GM12878 (cell line): Measurements from ENCODE around the gene DES. TPM values are rescaled to one million over a fixed set of nuclear protein-coding genes. Genes with fewer than 3 reads are reported as not detected.

Experiments
- ATAC-seq: fragments of 200-7000 bp; cut with Tn5 transposase; 3 replicates; pipeline ENCODE4 v1.9.1; 2020; ENCODE audit warnings: mild to moderate bottlenecking, moderate library complexity
- BruUV-seq: library from RNA; stranded (reverse); fragments of 400-500 nt; replicated peaks from 2 replicates; lab custom pipeline; 2021; lab: Mats Ljungman, UMichigan
- CTCF ChIA-PET: fragments of 300-600 bp; sonication (Branson Sonifier 250); formaldehyde crosslinking; extraction: SDS; loops from one replicate; lab custom pipeline; 2021; ENCODE audit warnings: inconsistent platforms; lab: Yijun Ruan, JAX
- POLR2A ChIA-PET: fragments of 350-600 bp; formaldehyde crosslinking; extraction: SDS; loops from one replicate; lab custom pipeline; 2021; ENCODE audit warnings: inconsistent platforms; lab: Charles Lee
- RAD21 ChIA-PET: fragments of 300-600 bp; sonication (Branson Sonifier 250); formaldehyde crosslinking; loops from one replicate; lab custom pipeline; 2023; ENCODE audit warnings: antibody characterized with exemption; ENCODE audit not compliant: unreplicated experiment; lab: Charles Lee
- SMC1A ChIA-PET: fragments of 300-600 bp; sonication (Branson Sonifier 250); formaldehyde crosslinking; loops from one replicate; lab custom pipeline; 2023; ENCODE audit not compliant: unreplicated experiment, uncharacterized antibody; lab: Charles Lee
- DNase-seq: peaks from one replicate; pipeline ENCODE4 v3.0.0-alpha.2; 2011; ENCODE audit warnings: low read depth, low spot score
- FAIRE-seq: peaks from 3 replicates; lab custom pipeline; 2011; peaks lifted over from hg19 to GRCh38; lab: Jason Lieb, UNC
- H2AFZ ChIP-seq: 2 replicates; pipeline ENCODE4 v1.6.0; 2011; ENCODE audit warnings: low read depth, low read length, control low read depth; ENCODE audit not compliant: control insufficient read depth
- H3K27ac ChIP-seq: 2 replicates; pipeline ENCODE4 v1.5.1; 2011; ENCODE audit warnings: control low read depth; ENCODE audit not compliant: control insufficient read depth, insufficient read depth
- H3K27me3 ChIP-seq, 2 experiments: replicated peaks in 1 of 2; 2 replicates each; pipeline versions ENCODE4 v1.6.0 to v1.6.1; 2011; ENCODE audit warnings: low read length in 1 of 2; ENCODE audit not compliant: control insufficient read depth in 2 of 2, insufficient read depth in 2 of 2
- H3K36me3 ChIP-seq, 2 experiments: 2 replicates each; pipeline ENCODE4 v1.5.1; 2011; ENCODE audit warnings: low read length in 1 of 2; ENCODE audit not compliant: control insufficient read depth in 2 of 2, insufficient read depth in 2 of 2
- H3K4me1 ChIP-seq: 2 replicates; pipeline ENCODE4 v1.6.1; 2011; ENCODE audit warnings: mild to moderate bottlenecking, low read length, moderate library complexity, mixed read lengths; ENCODE audit not compliant: control insufficient read depth, insufficient read depth
- H3K4me2 ChIP-seq: 2 replicates; pipeline ENCODE4 v1.6.0; 2011; ENCODE audit warnings: control low read depth; ENCODE audit not compliant: control insufficient read depth, insufficient read depth
- H3K4me3 ChIP-seq: fragments of 200-600 bp; sonication (generic); 2 replicates; pipeline ENCODE4 v1.5.1; 2016
- H3K79me2 ChIP-seq: 2 replicates; pipeline ENCODE4 v1.6.0; 2011; ENCODE audit warnings: low read length; ENCODE audit not compliant: control insufficient read depth, insufficient read depth
- H3K9ac ChIP-seq: 2 replicates; pipeline ENCODE4 v1.8.0; 2011; ENCODE audit warnings: low read length, control low read depth, mixed read lengths; ENCODE audit not compliant: control insufficient read depth, insufficient read depth
- H3K9me3 ChIP-seq: replicated peaks from 3 replicates; pipeline ENCODE4 v1.5.1; 2011; ENCODE audit warnings: mild to moderate bottlenecking, low read length; ENCODE audit not compliant: control insufficient read depth, insufficient read depth
- H4K20me1 ChIP-seq: 2 replicates; pipeline ENCODE4 v1.6.0; 2011; ENCODE audit not compliant: control insufficient read depth, insufficient read depth
- BMI1 ChIP-seq: fragments of 450-650 bp; IDR thresholded peaks from 2 replicates; pipeline ENCODE4 v1.6.1; 2016; ENCODE audit warnings: mild to moderate bottlenecking, moderate library complexity, borderline replicate concordance
- CHD2 ChIP-seq: IDR thresholded peaks from 2 replicates; pipeline ENCODE4 v1.6.1; 2011; ENCODE audit warnings: low read depth, low read length, improper control_type of control experiment, borderline replicate concordance
- DPF2 ChIP-seq: fragments of 450-650 bp; IDR thresholded peaks from 2 replicates; pipeline ENCODE4 v1.6.1; 2017; ENCODE audit warnings: mild to moderate bottlenecking
- EED ChIP-seq: sonication (generic); IDR thresholded peaks from 2 replicates; pipeline ENCODE4 v1.6.1; 2016; ENCODE audit warnings: antibody characterized with exemption, low read depth
- ELK1 ChIP-seq: IDR thresholded peaks from 2 replicates; pipeline ENCODE4 v1.6.1; 2012; ENCODE audit warnings: low read depth, low read length, improper control_type of control experiment
- EP300 ChIP-seq, 2 experiments: fragments of 150-350 bp in 1 of 2; IDR thresholded peaks; 2 replicates each; pipeline ENCODE4 v1.6.1; 2011 to 2012; ENCODE audit warnings: low read depth in 2 of 2, low read length in 2 of 2, borderline replicate concordance in 1 of 2, improper control_type of control experiment in 1 of 2, inconsistent platforms in 1 of 2; ENCODE audit not compliant: control insufficient read depth in 1 of 2
- FOXK2 ChIP-seq: fragments of 450-650 bp; IDR thresholded peaks from 2 replicates; pipeline ENCODE4 v1.6.1; 2017; ENCODE audit warnings: mild to moderate bottlenecking, moderate library complexity
- HDAC2 ChIP-seq: fragments of 200-600 bp; sonication (generic); IDR thresholded peaks from 2 replicates; pipeline ENCODE4 v1.6.1; 2017
- NFYA ChIP-seq: IDR thresholded peaks from 2 replicates; pipeline ENCODE4 v1.6.1; 2011; ENCODE audit warnings: low read depth, mild to moderate bottlenecking, low read length, improper control_type of control experiment, borderline replicate concordance
- RUNX3 ChIP-seq: IDR thresholded peaks from 2 replicates; pipeline ENCODE4 v1.6.1; 2012; ENCODE audit warnings: low read length, inconsistent platforms
- SPI1 ChIP-seq: IDR thresholded peaks from 2 replicates; pipeline ENCODE4 v1.6.1; 2011; ENCODE audit warnings: low read depth, mild to moderate bottlenecking, low read length, moderate library complexity, borderline replicate concordance; ENCODE audit not compliant: insufficient read depth
- SUZ12 ChIP-seq: fragments of 200-600 bp; sonication (generic); IDR thresholded peaks from one replicate; pipeline ENCODE4 v1.6.1; 2018; ENCODE audit warnings: antibody characterized with exemption, mild to moderate bottlenecking; ENCODE audit not compliant: unreplicated experiment
- ZSCAN29 ChIP-seq: fragments of 450-650 bp; IDR thresholded peaks from 2 replicates; pipeline ENCODE4 v1.6.1; 2017; ENCODE audit warnings: mild to moderate bottlenecking, moderate library complexity
- WGBS: methylation state at CpG from one replicate; pipeline ENCODE4 v1.1.6; 2016; ENCODE audit warnings: low lambda C conversion rate; ENCODE audit not compliant: insufficient replicate concordance, insufficient coverage; ENCODE audit errors: missing lambda C conversion rate; 5-methylcytosine and 5-hydroxymethylcytosine counted together
- in situ Hi-C: fragments of 300-500 bp; cut with MboI; formaldehyde crosslinking; loops from 9 replicates; pipeline ENCODE4 v1.14.3; 2018; ENCODE audit warnings: mixed read lengths
- intact Hi-C: fragments of 100-400 bp; cut with micrococcal nuclease; formaldehyde crosslinking; loops from one replicate; pipeline ENCODE4 v1.14.2; 2022; ENCODE audit not compliant: unreplicated experiment
- polyA plus RNA-seq, 11 experiments: library from polyadenylated mRNA; depleted of rRNA in 4 of 11; unstranded in 6 of 11; stranded (reverse) in 5 of 11; fragments of >200 nt; fragmentation: Nextera tagmentation in 4 of 11; fragmentation: Illumina TruSeq in 1 of 11; extraction: Ambion mirVana in 4 of 11; extraction: Trizol in 1 of 11; gene quantifications; 1 replicate in 1 of 11; 2 replicates in 10 of 11; pipeline versions ENCODE4 v1.2.1 to v1.2.3, GENCODE V29; 2011 to 2016; ENCODE audit warnings: inconsistent platforms in 2 of 11, missing spikeins in 2 of 11, low read depth in 1 of 11
- total RNA-seq, 4 experiments: library from RNA; depleted of rRNA in 3 of 4; stranded (reverse); fragments of >200 nt in 3 of 4; fragmentation: Illumina TruSeq in 1 of 4; extraction: Trizol in 1 of 4; gene quantifications; 2 replicates each; pipeline versions ENCODE4 v1.2.1 to v1.2.3, GENCODE V29; 2013 to 2021
- TF ChIP-seq, protein P1 (sequence below): fragments of 450-650 bp; IDR thresholded peaks from 2 replicates; pipeline ENCODE4 v1.6.1; 2016; ENCODE audit warnings: mild to moderate bottlenecking, moderate library complexity, borderline replicate concordance
- TF ChIP-seq, protein P2 (sequence below): fragments of 450-650 bp; formaldehyde crosslinking; IDR thresholded peaks from 2 replicates; pipeline ENCODE4 v1.4.0; 2022; ENCODE audit warnings: mild to moderate bottlenecking, moderate library complexity
- TF ChIP-seq, protein P3 (sequence below): fragments of 450-650 bp; IDR thresholded peaks from 2 replicates; pipeline ENCODE4 v1.6.1; 2017; ENCODE audit warnings: borderline replicate concordance

DES gene
- total and polyA plus RNA-seq, 10 of the 15 experiments (the other 5 are each of a cell fraction or from before 2014, with no cell fraction given), result 0.80 TPM; not detected in 9

DNA sequence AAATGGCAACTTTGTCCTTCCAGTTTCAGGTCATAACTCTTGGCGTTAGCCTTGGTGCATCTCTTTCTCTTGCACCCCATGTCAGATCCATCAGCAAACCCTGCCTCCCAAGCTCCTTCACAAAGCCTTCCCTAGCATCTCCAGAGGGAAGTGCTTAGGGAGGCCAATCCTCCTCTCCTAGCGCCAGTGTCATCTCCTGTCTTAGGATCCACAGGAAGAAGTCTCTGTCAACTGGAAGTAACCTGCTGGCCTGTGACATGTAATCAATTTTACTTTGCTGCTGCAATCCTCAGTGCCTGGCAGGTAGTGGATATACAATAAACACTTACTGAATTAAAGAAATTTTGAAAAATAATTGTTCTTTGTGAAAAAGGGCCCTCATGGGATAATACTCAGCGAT, 22.6 kb upstream of the DES start:
- 95% methylated on average over 3 of the region's 3 CpGs for WGBS
- ATAC-seq (no peak), FAIRE-seq (no peak), DNase-seq (no peak)
- Histone ChIP-seq H4K20me1 (no peaks in the 10 kb centered on the region), H3K4me2 (no peak overlapping the region), H3K36me3 (no peaks in the 10 kb centered on the region), H3K27me3 (no peaks in the 10 kb centered on the region; a peak in 1 of 4 replicates), H3K79me2 (no peaks in the 10 kb centered on the region), H2AFZ (no peak overlapping the region), H3K4me3 (no peak overlapping the region), H3K27ac (no peak overlapping the region), H3K9me3 (no peaks in the 10 kb centered on the region; the same call in 1 of the 3 replicates), H3K9ac (no peak overlapping the region), H3K4me1 (no peaks in the 10 kb centered on the region)
- in situ Hi-C loops, result no loop called here
- ChIA-PET CTCF (no interaction called here), SMC1A (no interaction called here), POLR2A (no interaction called here), RAD21 (no interaction called here)
- intact Hi-C loops, result no loop called here
- BruUV-seq, result no TSS peak
- TF ChIP-seq BMI1 (no peak), DPF2 (no peak), CHD2 (no peak), ELK1 (no peak), SUZ12 (no peak), EED (no peak), HDAC2 (no peak), RUNX3 (no peak), SPI1 (no peak), EP300 (IDR thresholded peaks at IDR 0.05; ENCODE audit: borderline replicate concordance in 1 of 2, control insufficient read depth in 1 of 2, low read depth in 2 of 2, low read length in 2 of 2) (no peak), FOXK2 (no peak), NFYA (no peak), ZSCAN29 (no peak)
- TF ChIP-seq, protein P1, sequence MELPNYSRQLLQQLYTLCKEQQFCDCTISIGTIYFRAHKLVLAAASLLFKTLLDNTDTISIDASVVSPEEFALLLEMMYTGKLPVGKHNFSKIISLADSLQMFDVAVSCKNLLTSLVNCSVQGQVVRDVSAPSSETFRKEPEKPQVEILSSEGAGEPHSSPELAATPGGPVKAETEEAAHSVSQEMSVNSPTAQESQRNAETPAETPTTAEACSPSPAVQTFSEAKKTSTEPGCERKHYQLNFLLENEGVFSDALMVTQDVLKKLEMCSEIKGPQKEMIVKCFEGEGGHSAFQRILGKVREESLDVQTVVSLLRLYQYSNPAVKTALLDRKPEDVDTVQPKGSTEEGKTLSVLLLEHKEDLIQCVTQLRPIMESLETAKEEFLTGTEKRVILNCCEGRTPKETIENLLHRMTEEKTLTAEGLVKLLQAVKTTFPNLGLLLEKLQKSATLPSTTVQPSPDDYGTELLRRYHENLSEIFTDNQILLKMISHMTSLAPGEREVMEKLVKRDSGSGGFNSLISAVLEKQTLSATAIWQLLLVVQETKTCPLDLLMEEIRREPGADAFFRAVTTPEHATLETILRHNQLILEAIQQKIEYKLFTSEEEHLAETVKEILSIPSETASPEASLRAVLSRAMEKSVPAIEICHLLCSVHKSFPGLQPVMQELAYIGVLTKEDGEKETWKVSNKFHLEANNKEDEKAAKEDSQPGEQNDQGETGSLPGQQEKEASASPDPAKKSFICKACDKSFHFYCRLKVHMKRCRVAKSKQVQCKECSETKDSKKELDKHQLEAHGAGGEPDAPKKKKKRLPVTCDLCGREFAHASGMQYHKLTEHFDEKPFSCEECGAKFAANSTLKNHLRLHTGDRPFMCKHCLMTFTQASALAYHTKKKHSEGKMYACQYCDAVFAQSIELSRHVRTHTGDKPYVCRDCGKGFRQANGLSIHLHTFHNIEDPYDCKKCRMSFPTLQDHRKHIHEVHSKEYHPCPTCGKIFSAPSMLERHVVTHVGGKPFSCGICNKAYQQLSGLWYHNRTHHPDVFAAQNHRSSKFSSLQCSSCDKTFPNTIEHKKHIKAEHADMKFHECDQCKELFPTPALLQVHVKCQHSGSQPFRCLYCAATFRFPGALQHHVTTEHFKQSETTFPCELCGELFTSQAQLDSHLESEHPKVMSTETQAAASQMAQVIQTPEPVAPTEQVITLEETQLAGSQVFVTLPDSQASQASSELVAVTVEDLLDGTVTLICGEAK, result no peak
- TF ChIP-seq, protein P2, sequence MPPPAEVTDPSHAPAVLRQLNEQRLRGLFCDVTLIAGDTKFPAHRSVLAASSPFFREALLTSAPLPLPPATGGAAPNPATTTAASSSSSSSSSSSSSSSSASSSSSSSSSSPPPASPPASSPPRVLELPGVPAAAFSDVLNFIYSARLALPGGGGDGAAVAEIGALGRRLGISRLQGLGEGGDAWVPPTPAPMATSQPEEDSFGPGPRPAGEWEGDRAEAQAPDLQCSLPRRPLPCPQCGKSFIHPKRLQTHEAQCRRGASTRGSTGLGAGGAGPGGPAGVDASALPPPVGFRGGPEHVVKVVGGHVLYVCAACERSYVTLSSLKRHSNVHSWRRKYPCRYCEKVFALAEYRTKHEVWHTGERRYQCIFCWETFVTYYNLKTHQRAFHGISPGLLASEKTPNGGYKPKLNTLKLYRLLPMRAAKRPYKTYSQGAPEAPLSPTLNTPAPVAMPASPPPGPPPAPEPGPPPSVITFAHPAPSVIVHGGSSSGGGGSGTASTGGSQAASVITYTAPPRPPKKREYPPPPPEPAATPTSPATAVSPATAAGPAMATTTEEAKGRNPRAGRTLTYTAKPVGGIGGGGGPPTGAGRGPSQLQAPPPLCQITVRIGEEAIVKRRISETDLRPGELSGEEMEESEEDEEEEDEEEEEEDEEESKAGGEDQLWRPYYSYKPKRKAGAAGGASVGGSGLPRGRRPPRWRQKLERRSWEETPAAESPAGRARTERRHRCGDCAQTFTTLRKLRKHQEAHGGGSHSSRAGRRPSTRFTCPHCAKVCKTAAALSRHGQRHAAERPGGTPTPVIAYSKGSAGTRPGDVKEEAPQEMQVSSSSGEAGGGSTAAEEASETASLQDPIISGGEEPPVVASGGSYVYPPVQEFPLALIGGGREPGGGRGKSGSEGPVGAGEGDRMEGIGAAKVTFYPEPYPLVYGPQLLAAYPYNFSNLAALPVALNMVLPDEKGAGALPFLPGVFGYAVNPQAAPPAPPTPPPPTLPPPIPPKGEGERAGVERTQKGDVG (CRISPR knock-in tag), result no peak
- TF ChIP-seq, protein P3, sequence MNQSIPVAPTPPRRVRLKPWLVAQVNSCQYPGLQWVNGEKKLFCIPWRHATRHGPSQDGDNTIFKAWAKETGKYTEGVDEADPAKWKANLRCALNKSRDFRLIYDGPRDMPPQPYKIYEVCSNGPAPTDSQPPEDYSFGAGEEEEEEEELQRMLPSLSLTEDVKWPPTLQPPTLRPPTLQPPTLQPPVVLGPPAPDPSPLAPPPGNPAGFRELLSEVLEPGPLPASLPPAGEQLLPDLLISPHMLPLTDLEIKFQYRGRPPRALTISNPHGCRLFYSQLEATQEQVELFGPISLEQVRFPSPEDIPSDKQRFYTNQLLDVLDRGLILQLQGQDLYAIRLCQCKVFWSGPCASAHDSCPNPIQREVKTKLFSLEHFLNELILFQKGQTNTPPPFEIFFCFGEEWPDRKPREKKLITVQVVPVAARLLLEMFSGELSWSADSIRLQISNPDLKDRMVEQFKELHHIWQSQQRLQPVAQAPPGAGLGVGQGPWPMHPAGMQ, result no peak
